HG03354 (cell line): ENCODE results near the gene MT3.

ENCODE experiments used
- ATAC-seq: cut with Tn5 transposase; IDR thresholded peaks from one replicate; pipeline ENCODE4 v1.9.1; 2021; ENCODE audit warnings: mild to moderate bottlenecking; ENCODE audit not compliant: unreplicated experiment, poor library complexity, severe bottlenecking

MT3 gene

DNA sequence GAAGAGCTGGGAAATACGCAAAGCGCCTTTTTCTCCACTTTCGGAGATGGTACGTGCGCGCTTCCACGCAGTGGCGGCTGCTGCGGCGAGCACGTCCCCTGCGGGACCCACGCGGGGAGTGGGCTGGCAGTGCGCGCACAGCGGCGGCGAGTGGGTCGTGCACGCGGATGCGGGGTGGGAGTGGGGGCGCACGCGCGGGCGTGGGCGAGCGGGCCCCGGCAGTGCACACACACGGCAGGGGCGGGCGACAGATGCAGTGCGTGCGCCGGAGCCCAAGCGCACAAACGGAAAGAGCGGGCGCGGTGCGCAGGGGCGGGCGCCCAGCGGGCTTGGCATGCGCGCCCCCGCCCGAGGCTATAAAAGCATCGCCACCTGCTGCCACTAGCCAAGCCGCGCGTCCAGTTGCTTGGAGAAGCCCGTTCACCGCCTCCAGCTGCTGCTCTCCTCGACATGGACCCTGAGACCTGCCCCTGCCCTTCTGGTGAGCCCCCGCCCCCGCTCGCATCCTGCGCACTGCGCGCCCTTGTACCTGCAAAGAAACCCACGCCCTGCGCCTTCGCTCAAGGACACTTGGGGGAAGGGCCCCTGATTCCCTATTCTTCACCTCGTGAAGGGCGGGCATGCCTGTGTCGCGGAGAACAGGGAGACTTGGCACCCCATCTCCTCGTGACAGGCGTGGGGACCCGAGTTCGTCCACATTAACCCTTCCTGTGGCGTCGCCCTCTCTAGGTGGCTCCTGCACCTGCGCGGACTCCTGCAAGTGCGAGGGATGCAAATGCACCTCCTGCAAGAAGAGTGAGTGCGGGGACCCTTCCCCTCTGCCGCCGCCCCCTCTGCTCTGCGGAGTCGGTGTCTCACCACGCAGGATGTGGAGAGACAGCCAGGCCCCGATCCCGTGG lies at the start of gene MT3:
Gene MT3 (plus strand): TSS at position 388 of the 899 bp plus-strand sequence. CDS start 63 bp downstream, at position 451.
- ATAC-seq, result no peak

- ATAC-seq, result no peak
Observed at GRCh38 chr16:56539656-56540055, 49.7 kb upstream of the MT3 start.

DNA sequence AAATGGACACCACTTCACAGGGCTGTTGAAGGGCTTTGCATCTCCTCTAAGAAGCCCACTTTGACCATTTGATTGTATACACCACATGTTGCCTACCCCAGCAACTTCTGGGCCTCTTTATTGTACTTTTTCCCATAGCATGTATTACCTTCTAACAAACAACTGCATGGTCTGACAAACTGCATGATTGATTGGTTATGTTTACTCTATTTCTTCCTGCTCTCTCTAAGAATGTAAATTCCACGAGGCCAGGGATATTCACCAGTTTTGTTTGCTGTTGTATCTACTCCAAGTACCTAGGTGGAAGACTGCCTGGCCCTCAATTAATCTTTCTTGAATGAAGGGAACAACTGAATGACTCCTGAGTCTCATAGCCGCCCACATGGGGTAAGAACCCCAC lies 47.3 kb upstream of the MT3 start:
- ATAC-seq, result no peak

DNA sequence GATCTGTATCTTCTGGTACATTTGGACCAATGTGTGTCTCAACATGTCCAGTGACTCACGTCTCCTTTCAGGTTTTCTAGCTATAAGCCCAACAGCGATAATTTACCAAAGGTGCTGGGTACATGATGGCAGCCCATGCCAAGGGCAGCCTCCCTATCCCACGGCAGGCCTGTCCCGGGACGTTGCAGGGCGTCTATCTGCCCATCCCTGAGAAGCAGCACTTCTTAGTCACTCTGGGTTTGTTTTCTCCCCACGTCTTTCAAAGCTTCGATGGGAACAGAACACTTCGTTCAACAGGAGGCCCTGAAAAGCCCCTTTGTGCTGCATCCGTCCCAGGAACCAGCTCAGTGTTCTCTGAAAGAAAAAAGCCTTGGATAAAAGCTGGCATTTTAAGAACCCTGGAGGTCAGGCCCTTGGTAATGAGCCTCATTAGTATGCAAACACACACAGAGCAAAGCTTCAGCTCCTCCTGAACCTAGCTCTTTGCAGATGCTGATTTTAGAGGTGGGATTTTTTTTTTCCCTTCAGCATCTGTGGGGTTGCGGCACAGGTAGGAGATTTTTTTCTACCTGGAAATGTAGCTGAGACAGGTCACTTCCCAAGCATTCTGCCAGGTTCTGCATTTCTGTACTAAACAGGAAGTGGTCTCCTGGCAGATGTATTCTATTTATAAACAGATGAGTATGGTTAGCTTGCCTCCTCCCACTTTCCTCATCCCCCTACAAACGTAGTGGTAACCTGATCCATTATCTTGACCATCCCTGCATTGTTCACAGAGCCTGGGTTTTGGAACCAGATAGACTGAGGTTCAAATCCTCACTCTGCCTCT lies 42.0 kb upstream of the MT3 start:
- ATAC-seq, result no peak

DNA sequence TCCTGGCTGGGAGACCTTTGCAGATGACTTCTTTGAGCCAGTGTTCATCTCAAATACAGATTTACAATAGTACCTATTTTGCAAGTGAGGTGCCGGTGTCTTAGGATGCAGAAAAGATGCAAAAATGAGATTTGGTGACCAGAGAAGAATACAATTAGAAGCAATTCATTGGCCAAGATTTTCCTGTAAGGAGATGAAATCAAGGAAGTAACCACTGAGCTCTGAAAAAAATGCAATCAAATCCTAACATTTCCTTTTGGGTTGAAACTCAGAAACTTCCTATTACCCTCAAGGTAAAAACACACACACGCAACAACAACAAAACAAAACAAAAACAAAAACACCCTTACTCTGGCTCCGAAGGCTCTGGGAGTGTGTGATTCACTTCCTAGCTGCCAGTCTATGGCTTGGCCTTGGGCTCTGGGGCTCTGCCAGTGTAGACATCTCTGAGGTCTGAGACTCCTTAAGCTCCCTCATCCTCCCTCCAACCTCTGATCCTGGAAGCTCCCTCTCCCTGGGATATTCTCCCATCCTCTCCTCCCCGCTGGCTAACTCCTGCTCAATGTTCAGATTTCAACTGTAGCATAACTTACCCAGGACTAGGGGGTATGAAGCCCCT lies 41.3 kb upstream of the MT3 start:
- no peak for ATAC-seq

DNA sequence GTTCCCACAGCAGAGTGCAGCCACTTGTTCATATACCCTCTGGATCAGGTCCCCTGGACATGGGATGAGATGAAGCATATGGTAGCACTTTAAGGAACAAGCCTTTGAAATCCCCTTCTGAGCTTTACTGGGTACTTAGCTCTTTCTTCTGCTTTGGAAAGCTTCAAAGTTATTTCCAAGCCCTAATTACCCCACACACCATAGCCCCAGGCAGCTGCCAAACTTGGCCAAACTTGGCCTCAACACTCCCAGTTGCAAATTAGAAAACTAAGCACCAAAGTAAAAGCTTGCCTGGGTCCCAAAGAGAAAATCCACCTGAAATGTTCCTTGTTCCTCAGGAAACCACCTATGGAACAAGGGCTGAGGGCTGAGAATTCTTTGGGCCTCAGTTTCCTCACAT lies 40.2 kb upstream of the MT3 start:
- no peak for ATAC-seq

DNA sequence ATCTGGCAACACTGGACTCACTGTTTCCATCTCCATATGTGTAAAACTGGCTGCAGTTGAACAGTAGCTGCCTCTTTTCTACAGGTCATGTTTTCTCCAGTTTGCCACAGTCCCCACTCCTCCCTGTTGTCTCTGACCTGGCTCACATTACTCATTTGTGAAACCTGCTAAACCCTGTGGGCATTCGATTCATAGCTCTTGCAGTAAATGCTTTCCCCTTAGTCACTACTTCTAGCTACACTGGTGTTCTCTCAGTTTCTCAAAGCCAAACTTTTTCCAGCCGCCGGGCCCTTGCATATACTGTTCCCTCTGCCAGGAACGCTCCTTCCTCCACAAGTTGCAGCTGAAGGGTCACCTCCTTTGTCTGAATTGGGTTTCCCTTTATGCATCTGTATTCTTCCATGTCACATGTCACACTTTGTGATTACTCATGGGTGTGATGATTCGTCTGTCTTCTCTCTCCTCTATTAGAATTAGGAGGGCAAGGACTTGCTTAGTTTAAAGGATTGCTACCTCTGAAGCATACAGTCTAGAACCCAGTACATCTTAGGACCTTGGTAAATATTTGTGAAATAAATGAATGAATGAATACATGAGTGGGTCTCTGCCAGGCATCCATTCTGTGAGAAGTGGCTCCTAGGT lies 39.5 kb upstream of the MT3 start:
- ATAC-seq, result no peak

DNA sequence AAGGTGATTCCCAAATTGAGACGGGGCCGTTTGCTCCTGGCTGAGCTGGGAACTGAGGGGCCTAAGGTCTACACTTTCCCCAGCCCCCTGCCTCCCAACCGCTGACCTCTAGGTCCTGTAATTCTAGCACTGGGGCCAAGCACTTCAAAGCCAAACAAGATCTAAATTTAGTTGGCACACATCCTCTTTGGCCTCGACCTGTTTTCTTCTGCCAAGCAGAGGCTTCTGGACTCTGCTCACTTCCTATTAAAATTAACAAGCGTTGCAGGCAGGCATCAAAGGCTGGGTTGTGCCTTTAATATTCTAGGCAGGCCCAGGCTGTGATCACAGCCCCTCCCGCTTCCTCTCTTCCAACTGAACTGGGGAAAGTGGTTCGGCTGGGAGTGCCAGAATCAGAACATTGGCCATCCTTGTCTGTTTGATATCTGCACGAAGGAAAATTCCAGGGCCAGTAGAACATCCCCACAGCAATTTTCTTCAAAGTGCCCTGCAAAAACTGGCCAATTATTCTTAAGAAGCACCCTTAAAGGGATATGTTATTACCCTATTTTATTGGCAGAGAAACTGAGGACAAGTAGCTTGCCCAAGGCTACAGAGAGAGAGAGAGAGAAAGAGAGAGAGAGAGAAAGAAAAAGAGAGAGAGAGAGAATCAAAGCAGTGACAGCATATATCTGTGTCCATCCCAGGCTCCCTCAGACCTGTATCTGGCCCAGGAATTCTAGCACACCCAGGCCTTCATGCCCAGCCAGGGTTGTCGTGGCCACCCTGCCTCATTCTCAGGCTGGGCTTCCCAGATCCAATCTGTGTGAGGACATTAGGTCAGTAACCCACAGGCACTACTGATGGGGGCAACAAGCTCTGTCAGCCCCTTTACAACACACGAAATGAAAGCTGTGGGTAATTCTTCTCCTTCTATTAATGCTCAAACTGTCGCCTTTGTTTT lies 37.3 kb upstream of the MT3 start:
- no peak for ATAC-seq

GRCh38 chr16:56554441-56554840 lies 34.9 kb upstream of the MT3 start:
- no peak for ATAC-seq

DNA sequence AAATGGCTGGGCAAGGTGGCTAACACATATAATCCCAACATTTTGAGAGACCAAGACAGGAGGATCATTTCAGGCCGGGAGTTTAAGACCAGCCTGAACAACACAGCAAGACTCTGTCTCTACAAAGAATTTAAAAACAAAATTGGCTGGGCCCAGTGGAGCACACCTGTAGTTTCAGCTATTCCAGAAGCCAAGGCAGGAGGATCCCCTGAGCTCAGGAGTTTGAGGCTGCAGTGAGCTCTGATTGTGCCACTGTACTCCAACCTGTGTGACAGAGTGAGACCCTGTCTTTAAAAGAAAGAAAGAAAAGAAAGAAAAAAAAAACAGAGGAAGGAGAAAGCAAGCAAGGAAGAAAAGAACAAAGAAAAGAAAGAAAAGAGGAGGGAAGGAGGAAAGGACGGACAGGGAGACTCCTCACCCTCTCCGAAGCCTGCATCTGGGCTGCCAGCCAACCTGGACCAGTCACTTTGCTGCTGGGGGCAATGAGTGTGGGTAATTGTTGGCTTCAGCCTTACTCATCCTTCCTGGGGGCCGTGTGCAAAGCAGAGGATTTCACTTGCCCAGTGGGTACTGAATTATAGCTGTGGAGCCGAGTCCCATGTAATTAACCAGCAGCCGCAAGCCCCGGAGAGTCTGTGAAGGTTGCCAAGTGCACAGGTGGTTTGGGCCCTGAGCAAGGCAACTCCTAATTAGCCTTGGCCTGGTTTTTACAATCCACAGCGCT lies 31.1 kb upstream of the MT3 start:
- ATAC-seq, result no peak

GRCh38 chr16:56559109-56559508 lies 30.2 kb upstream of the MT3 start:
- no peak for ATAC-seq

DNA sequence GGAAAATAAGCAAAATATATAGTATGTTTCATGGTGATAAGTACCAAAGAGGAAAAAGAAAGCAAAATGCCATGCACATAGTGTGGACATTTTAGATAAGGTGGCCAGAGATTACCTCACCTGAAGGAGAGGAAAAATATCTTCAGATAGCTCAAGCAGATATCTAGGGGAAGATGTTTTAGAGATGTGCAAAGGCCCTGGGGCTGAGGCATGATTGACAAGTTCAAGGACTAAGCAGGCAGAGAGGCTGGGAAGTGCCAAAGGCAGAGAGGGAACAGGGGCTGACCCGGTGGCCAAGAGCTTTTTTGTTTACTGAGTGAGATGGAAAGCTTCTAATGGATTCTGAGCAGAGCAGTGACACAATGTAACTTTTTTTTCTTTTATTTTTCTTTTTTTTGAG lies 28.9 kb upstream of the MT3 start:
- no peak for ATAC-seq

DNA sequence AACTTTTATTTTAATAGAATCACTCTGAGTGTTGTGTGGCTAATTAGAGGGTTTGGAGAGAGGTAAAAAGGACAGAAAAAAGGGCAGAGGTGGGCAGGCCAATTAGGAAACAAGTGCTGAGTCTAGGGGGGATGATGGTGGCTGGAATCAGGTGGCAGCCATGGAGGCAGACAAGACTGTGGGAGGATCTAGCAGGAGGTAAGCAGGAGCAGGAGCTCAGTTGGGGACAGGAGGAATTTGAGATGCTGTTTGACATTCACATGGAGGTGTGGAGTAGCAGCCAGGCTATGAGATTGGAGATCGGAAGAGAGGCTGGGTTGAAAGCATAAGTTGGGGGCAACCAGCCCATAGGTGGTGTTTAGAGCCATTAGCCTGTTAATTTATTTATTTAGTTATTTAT lies 28.2 kb upstream of the MT3 start:
- ATAC-seq, result no peak

DNA sequence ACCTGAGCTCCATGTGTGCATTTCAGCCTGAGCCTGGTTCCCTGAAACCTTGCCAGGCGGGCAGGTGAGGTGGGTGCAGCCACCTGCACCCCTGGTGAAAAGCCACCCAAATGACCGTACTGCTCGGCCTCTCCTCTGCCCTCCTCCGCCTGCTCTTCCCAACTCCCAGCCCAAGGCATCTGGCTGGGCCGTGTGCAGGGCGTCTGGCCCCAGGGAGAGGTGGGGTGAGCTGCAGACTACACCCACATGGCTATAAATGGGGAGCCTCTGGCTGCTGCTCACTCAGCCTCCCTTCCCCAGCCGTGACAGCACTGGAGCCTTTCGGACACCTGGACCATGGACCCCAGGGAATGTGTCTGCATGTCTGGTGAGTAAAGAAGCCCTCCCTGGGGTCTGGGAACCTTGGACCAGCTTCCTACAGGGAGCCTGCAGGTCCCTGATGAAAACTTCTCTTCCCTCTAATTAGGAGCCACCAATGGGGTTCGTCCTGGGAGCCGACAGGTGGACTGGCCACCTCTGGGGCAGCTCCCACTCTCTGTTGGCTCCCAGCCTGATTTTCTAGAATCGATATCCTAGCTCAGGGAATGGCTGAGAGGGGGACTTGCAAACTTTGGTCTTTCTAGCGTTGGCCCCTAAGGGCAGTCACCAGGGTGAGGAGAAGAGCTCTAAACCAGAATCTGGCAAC lies 24.4 kb upstream of the MT3 start, which contains the start of gene MT4:
Gene MT4 (plus strand): TSS at position 281 of the 685 bp plus-strand sequence. CDS start 56 bp downstream, at position 337.
- no peak for ATAC-seq

DNA sequence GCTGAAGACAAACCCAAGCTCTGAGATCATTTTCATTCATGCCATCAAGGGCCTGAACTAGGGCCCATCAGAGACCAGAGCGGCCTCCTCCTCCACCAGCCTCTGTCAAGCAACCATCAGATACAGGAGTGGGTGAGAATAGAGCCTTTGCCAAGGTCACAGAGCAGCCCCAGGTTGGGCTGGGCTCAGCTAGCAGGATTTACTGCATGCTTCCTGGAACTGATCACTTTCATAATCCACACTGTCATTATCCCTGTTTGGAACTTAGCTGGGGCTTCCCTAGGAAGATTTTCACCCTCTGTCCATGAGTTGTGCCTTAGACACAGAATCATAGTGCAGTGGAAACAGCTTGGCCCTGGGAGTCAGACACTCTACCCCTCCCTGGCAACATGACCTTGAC lies 19.4 kb upstream of the MT3 start:
- ATAC-seq, result no peak

GRCh38 chr16:56571525-56571924 lies 17.8 kb upstream of the MT3 start:
- no peak for ATAC-seq

DNA sequence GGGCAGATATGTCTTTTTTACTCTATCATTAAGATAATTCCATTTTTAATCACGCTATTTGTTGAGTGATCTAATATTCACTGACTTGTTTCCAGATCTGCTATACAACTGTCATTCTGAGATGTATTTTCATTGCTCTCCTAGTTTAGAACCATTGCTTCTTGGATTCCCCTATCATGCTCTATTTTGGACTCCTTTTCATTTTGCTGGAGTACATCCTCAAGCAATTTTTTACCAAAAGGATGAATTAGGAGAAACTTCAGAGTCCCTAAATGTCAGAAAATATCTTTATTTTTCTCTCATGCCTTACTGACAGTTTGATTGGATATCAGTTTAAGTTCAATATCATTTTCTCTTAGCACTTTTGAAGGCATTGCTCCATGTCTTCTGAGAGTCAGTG lies 14.7 kb upstream of the MT3 start:
- ATAC-seq, result no peak
